ENCODE data around the gene MASP2. TPM values are rescaled to one million over a fixed set of nuclear protein-coding genes. Genes with fewer than 3 reads are reported as not detected.
"Not testable (repeated sequence)": the region's sequence is repeated elsewhere in the genome, so short reads cannot be mapped to it uniquely, and the experiment has no call there.

The MASP2 gene
- total RNA-seq, 2 experiments from 2014 or later: 0.15 TPM; not detected in 1

DNA sequence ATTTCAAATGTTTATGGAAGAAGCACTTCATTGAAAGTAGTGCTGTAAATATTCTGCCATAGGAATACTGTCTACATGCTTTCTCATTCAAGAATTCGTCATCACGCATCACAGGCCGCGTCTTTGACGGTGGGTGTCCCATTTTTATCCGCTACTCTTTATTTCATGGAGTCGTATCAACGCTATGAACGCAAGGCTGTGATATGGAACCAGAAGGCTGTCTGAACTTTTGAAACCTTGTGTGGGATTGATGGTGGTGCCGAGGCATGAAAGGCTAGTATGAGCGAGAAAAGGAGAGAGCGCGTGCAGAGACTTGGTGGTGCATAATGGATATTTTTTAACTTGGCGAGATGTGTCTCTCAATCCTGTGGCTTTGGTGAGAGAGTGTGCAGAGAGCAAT is 23.8 kb downstream of the MASP2 start:
- ChIA-PET CTCF (no interaction called here), POLR2A (no interaction called here)

- ChIA-PET POLR2A (interaction anchor here (0.7 kb wide), 1 partner anchor 80 kb away, joined by 5 read pairs; no protein-coding TSS in a partner anchor), CTCF (no interaction called here)
Observed at GRCh38 chr1:11019971-11020370, 27.1 kb downstream of the MASP2 start.

GRCh38 chr1:11019358-11019757 is 27.7 kb downstream of the MASP2 start:
- POLR2A ChIA-PET: interaction anchor here (0.7 kb wide), 1 partner anchor 81 kb away, joined by 5 read pairs; no protein-coding TSS in a partner anchor
- CTCF ChIA-PET: not testable (repeated sequence)

GRCh38 chr1:11013160-11013531 is 33.9 kb downstream of the MASP2 start:
- ChIA-PET CTCF (interaction anchor here (0.7 kb wide), 1 partner anchor 115 kb away, joined by 3 read pairs; no protein-coding TSS in a partner anchor), POLR2A (interaction anchor here (0.6 to 0.8 kb wide), 4 partner anchors 26 to 260 kb away, joined by 3 to 7 read pairs (median 4); no protein-coding TSS in a partner anchor)

- POLR2A ChIA-PET: interaction anchor here (0.6 to 0.9 kb wide), 7 partner anchors 15 to 261 kb away, joined by 3 to 5 read pairs (median 3); partner anchors contain the start of gene EXOSC10
Observed at GRCh38 chr1:11012260-11013159, 34.5 kb downstream of the MASP2 start, which contains the start of gene TARDBP. Gene TARDBP, plus strand, starts transcription at chr1:11012654. Its CDS starts 1,074 bp downstream, at chr1:11013728.

DNA sequence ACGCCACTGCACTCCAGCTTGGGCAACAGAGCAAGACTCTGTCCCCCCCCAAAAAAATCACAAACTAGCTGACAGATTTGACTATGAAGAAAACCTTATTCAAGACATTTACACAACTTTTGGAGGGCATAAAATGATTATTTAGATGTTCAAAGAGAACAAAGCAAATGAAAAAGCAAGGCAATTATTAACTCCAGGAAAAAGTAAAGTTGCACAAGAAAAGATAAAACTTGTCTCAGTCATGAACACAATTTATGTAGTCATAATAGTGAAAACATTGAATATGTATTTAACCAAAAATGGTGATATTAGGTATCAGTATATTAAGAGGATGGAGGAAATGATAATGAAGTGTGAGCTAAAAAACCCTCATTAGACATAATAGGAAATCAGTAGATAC is 46.5 kb downstream of the MASP2 start:
- CTCF ChIA-PET: no interaction called here
- POLR2A ChIA-PET: no interaction called here

More at GRCh38 chr1:11012260-11013159, 34.5 kb downstream of the MASP2 start, which contains the start of gene TARDBP:
- CTCF ChIA-PET: interaction anchor here (0.6 to 0.7 kb wide), 2 partner anchors 78 to 114 kb away, joined by 3 to 5 read pairs; no protein-coding TSS in a partner anchor

DNA sequence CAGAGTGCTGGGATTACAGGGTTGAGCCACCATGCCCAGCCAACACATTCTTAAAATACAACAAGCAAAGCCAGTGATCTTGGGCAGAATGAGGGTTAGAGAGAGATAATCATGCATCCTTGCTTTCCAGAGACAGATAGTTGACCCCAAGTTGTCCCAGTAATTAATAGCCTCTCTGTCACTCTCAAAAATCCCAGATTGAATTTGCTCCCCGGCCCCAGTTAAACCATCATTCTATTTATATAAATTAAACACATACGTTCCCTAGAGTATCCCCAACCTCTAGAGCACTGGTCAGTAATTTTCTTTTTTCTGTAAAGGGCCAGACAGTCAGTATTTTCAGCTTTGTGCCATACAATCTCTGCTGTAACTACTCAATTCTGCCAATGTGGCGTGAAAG is 50.9 kb downstream of the MASP2 start:
- POLR2A ChIA-PET: no interaction called here

DNA sequence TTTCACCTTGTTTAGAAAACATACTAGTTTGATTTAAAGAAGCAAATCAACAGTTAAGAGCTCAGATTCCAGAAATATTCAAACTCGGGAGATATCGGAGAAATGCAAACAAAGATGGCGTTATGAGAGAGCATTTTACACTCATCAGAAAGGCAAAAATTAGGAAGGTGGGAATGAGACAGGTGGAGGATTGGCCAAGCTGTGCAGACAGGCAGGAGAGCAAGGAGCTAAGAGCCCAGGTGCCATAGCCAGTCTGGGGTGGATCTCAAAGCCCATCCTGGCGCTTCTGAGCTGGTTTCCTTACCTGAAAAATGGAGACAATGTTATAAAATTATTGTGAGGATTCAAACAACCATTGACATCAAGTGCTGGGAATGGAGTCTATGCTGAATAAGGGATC is 54.2 kb downstream of the MASP2 start:
- CTCF ChIA-PET: no interaction called here
- POLR2A ChIA-PET: no interaction called here

More for the DNA sequence above, 50.9 kb downstream of the MASP2 start:
- CTCF ChIA-PET: no interaction called here

DNA sequence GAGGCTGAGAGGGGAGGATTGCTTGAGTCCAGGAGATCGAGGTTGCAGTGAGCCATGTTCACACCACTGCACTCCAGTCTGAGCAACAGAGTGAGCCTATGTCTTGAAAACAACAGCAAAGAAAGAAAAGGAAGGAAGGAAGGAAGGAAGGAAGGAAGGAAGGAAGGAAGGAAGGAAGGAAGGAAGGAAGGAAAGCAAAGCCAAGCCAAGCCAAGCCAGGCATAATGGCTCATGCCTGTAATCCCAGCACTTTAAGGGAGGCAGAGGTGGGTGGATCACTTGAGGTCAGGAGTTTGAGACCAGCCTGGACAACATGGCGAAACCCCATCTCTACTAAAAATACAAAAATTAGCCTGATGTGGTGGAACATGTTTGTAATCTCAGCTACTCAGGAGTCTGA is 55.0 kb downstream of the MASP2 start:
- POLR2A ChIA-PET, CTCF ChIA-PET: not testable (repeated sequence)

- POLR2A ChIA-PET: no interaction called here
Observed at GRCh38 chr1:10990828-10991227, 56.2 kb downstream of the MASP2 start.

DNA sequence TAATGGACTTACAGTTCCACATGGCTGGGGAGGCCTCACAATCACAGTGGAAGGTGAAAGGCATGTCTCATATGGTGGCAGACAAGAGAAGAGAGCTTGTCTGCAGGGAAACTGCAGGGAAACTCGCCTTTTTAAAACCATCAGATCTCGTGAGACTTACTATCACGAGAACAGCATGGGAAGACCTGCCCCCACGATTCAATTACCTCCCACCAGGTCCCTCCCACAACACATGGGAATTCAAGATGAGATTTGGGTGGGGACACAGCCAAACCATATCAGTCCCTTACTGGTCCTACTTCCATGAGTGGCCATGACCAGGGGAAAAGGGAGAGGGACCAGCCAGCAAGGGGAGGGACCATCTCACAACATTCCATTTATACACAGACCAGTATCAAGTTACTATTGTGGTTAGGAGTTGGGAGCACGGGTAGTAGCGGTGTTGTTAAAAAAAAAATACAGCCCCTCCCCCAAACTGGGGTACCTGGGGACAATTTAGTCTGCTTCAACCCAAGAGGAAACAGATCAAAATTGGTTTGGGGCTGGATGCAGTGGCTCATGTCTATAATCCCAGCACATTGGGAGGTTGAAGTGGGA is 57.0 kb downstream of the MASP2 start:
- CTCF ChIA-PET, POLR2A ChIA-PET: not testable (repeated sequence)

More at GRCh38 chr1:10990828-10991227, 56.2 kb downstream of the MASP2 start:
- CTCF ChIA-PET: interaction anchor here (0.6 to 0.7 kb wide), 2 partner anchors 20 to 1850 kb away, joined by 3 read pairs; no protein-coding TSS in a partner anchor

- ChIA-PET CTCF (no interaction called here), POLR2A (no interaction called here)
Observed at GRCh38 chr1:10989095-10989494, 57.9 kb downstream of the MASP2 start.

DNA sequence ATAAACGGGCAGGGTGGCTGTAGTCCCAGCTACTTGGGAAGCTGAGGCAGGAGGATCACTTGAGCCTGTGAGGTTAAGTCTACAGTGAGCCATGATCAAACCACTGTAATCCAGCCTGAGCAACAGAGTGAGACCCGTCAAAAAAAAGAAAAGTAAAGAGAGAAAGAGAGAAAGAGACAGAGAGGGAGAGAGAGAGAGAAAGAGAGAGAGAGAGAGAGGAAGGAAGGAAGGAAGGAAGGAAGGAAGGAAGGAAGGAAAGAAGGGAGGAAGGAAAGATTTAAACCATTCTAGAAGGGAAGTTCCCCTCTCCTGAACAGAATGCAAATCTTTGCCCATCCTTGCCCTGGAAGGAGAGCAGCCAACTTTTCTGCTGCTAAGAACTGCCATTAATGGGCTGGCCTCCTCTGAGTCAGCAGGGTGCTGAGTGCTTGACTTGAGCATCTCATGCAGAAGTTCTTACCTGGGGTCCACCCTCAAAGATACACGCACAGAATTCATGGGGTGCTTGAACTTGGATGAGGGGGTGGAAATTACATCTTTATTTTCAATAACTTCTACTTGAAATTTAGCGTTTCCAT is 59.1 kb downstream of the MASP2 start:
- ChIA-PET CTCF (no interaction called here), POLR2A (no interaction called here)

DNA sequence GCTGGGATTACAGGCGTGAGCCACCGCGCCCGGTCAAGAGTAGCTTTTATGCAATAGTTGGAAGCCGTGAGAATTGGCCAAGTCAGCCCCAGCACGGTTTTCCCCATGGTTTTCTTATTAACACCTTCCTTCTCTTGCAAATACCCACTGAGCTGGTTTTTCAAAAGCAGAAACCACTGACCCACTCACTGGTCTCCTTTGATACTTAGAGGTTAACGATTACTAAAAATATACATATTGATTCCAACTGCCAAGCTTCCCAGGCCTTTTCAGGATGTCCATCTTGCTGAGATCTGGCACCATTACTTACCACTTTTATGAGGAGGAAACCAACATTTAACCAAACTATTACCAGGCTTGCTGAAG is 60.5 kb downstream of the MASP2 start:
- POLR2A ChIA-PET: interaction anchor here (0.7 to 1.5 kb wide), 2 partner anchors 17 to 27 kb away, joined by 5 to 6 read pairs; no protein-coding TSS in a partner anchor
- CTCF ChIA-PET: interaction anchor here (0.7 kb wide), 1 partner anchor 210 kb away, joined by 3 read pairs; no protein-coding TSS in a partner anchor

DNA sequence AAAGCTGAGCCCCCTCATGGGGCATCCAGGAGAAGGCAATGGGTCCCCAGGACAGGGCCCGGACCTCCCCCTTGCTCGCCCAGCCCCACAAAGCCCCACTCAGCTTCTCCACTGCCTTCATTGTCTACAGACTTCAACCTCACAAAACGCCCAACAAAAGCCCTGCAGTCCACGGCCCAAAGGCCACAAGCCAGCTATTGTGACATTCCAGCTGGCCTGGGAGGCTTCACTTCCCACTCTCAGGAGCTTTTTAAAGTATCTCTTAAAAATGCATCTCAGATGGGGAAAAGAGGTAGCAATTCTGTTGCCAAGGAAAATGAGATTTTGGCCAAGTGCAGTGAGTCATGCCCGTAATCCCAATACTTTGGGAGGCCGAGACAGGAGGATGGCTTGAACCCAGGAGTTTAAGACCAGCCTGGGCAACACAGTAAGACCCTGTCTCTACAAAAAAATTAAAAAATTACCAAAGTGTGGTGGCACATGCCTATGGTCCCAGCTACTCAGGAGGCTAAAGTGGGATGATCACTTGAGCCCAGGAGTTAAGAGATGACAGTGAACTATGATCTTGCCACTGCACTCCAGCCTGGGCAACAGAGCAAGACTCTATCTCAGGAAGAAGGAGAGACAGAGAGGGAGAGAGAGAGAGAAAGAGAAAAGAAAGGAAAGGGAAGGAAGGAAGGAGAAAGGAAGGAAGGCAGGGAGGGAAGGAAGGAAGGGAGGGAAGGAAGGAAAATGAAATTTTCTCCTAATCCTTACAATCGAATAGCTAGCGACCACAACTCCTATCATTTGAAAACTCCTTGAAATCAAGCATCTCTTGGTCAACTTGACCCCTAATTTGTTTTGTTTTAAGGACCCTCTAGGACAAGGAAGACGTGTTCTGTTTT is 66.0 kb downstream of the MASP2 start:
- ChIA-PET POLR2A (no interaction called here), CTCF (no interaction called here)

GRCh38 chr1:10980094-10980577 is 66.9 kb downstream of the MASP2 start:
- CTCF ChIA-PET: interaction anchor here (1.0 kb wide), 1 partner anchor 9 kb away, joined by 3 read pairs; no protein-coding TSS in a partner anchor
- POLR2A ChIA-PET: no interaction called here

GRCh38 chr1:10979483-10979920 is 67.5 kb downstream of the MASP2 start:
- POLR2A ChIA-PET: no interaction called here
- CTCF ChIA-PET: interaction anchor here (1.0 kb wide), 1 partner anchor 8 kb away, joined by 3 read pairs; no protein-coding TSS in a partner anchor

GRCh38 chr1:10978719-10979118 is 68.3 kb downstream of the MASP2 start:
- CTCF ChIA-PET: no interaction called here

More at GRCh38 chr1:10978719-10979118, 68.3 kb downstream of the MASP2 start:
- POLR2A ChIA-PET: no interaction called here

Measured in activated CD8-positive, alpha-beta memory T cell treated with anti-CD3 and anti-CD28 coated beads for 36 hours (primary cell).